Hepatocyte (in vitro differentiated cells): ENCODE measurements around the gene ITPKB.

ENCODE experiments used
- CTCF ChIP-seq: fragments of 200-600 bp; sonication (generic); IDR thresholded peaks from 2 replicates; pipeline ENCODE4 v1.5.1; 2016; ENCODE audit warnings: antibody characterized with exemption, mild to moderate bottlenecking; ENCODE audit not compliant: poor library complexity
- EZH2 ChIP-seq: fragments of 200-600 bp; sonication (generic); IDR thresholded peaks from 2 replicates; pipeline ENCODE4 v1.6.1; 2016; ENCODE audit warnings: antibody characterized with exemption, mild to moderate bottlenecking, borderline replicate concordance
- EZH2phosphoT487 ChIP-seq: fragments of 200-600 bp; sonication (generic); IDR thresholded peaks from one replicate; pipeline ENCODE4 v1.6.1; 2018; ENCODE audit warnings: antibody characterized with exemption, mild to moderate bottlenecking, low read depth, moderate library complexity; ENCODE audit not compliant: unreplicated experiment, severe bottlenecking

GRCh38 chr1:226593541-226593940 lies 145.5 kb downstream of the ITPKB start:
- no peak for TF ChIP-seq CTCF
- no peak for TF ChIP-seq EZH2
- no peak for TF ChIP-seq EZH2phosphoT487
